ENCODE data around the gene PRRG2. TPM values are rescaled to one million over a fixed set of nuclear protein-coding genes. Genes with fewer than 3 reads are reported as not detected.

PRRG2 gene
- total RNA-seq, 1 donor from 2014 or later, result 0.84 TPM

GRCh38 chr19:49593233-49594113 is 12.4 kb downstream of the PRRG2 start:
- DNase-seq (ENCODE audit: low spot score), result peak; percentile 92
- Mint-ChIP-seq H3K36me3 (ENCODE audit: low read depth) (peaks cover 27% of the 10 kb centered on the region), H3K4me3 (ENCODE audit: low read depth) (peak overlapping the region; percentile 83), H3K4me1 (ENCODE audit: low read depth) (peaks cover 21% of the 10 kb centered on the region), H3K27ac (peak overlapping the region; percentile 79), H3K9me3 (no peaks in the 10 kb centered on the region), H3K27me3 (ENCODE audit: low read depth) (peaks cover 4% of the 10 kb centered on the region)
- intact Hi-C loops (cut with micrococcal nuclease), result loop anchor here (1.0 to 5.0 kb wide), 4 partner anchors 13 to 1336 kb away; partner anchors contain the start of genes CARD8, FUZ, NOSIP and RRAS

- Mint-ChIP-seq H3K27ac (peak overlapping the region; percentile 79), H3K27me3 (ENCODE audit: low read depth) (no peaks in the 10 kb centered on the region), H3K9me3 (no peaks in the 10 kb centered on the region), H3K36me3 (ENCODE audit: low read depth) (peaks cover 33% of the 10 kb centered on the region), H3K4me3 (ENCODE audit: low read depth) (peak overlapping the region; percentile 83), H3K4me1 (ENCODE audit: low read depth) (peaks cover 16% of the 10 kb centered on the region)
- DNase-seq (ENCODE audit: low spot score), result no peak
- intact Hi-C loops (cut with micrococcal nuclease), result loop anchor here (5.0 kb wide), 2 partner anchors 218 to 1337 kb away; partner anchors contain the start of genes CARD8 and FUZ
Observed at GRCh38 chr19:49594157-49594992, 13.3 kb downstream of the PRRG2 start.

GRCh38 chr19:49594993-49595818 is 14.1 kb downstream of the PRRG2 start:
- Mint-ChIP-seq H3K4me3 (ENCODE audit: low read depth) (no peak overlapping the region), H3K36me3 (ENCODE audit: low read depth) (peaks cover 38% of the 10 kb centered on the region), H3K4me1 (ENCODE audit: low read depth) (peaks cover 12% of the 10 kb centered on the region), H3K27ac (no peak overlapping the region), H3K27me3 (ENCODE audit: low read depth) (no peaks in the 10 kb centered on the region), H3K9me3 (no peaks in the 10 kb centered on the region)
- no peak for DNase-seq (ENCODE audit: low spot score)
- intact Hi-C loops (cut with micrococcal nuclease), result loop anchor here (5.0 kb wide), 2 partner anchors 217 to 1338 kb away; partner anchors contain the start of genes CARD8 and FUZ

GRCh38 chr19:49595819-49596404 is 14.8 kb downstream of the PRRG2 start:
- no peak for DNase-seq (ENCODE audit: low spot score)
- Mint-ChIP-seq H3K36me3 (ENCODE audit: low read depth) (peaks cover 43% of the 10 kb centered on the region), H3K27me3 (ENCODE audit: low read depth) (no peaks in the 10 kb centered on the region), H3K4me3 (ENCODE audit: low read depth) (no peak overlapping the region), H3K9me3 (no peaks in the 10 kb centered on the region), H3K27ac (no peak overlapping the region), H3K4me1 (ENCODE audit: low read depth) (peaks cover 12% of the 10 kb centered on the region)
- intact Hi-C loops (cut with micrococcal nuclease), result no loop called here

- H3K4me1 Mint-ChIP-seq (ENCODE audit: low read depth), result peaks cover 12% of the 10 kb centered on the region
- H3K27ac Mint-ChIP-seq, result no peak overlapping the region
- no peak for DNase-seq (ENCODE audit: low spot score)
- no peak overlapping the region for H3K4me3 Mint-ChIP-seq (ENCODE audit: low read depth)
- intact Hi-C loops (cut with micrococcal nuclease), result no loop called here
- H3K36me3 Mint-ChIP-seq (ENCODE audit: low read depth), result peaks cover 47% of the 10 kb centered on the region
- H3K9me3 Mint-ChIP-seq, result no peaks in the 10 kb centered on the region
- H3K27me3 Mint-ChIP-seq (ENCODE audit: low read depth), result no peaks in the 10 kb centered on the region
Observed at GRCh38 chr19:49596407-49596806, 15.3 kb downstream of the PRRG2 start.

GRCh38 chr19:49596954-49597702 is 16.0 kb downstream of the PRRG2 start:
- H3K36me3 Mint-ChIP-seq (ENCODE audit: low read depth), result peaks cover 52% of the 10 kb centered on the region
- DNase-seq (ENCODE audit: low spot score), result no peak
- no peak overlapping the region for H3K4me3 Mint-ChIP-seq (ENCODE audit: low read depth)
- no peaks in the 10 kb centered on the region for H3K9me3 Mint-ChIP-seq
- intact Hi-C loops (cut with micrococcal nuclease), result no loop called here
- H3K27me3 Mint-ChIP-seq (ENCODE audit: low read depth), result no peaks in the 10 kb centered on the region
- peaks cover 12% of the 10 kb centered on the region for H3K4me1 Mint-ChIP-seq (ENCODE audit: low read depth)
- H3K27ac Mint-ChIP-seq, result no peak overlapping the region

GRCh38 chr19:49597703-49597974 is 16.5 kb downstream of the PRRG2 start:
- intact Hi-C loops (cut with micrococcal nuclease), result no loop called here
- H3K9me3 Mint-ChIP-seq, result no peaks in the 10 kb centered on the region
- H3K4me1 Mint-ChIP-seq (ENCODE audit: low read depth), result peaks cover 9% of the 10 kb centered on the region
- no peaks in the 10 kb centered on the region for H3K27me3 Mint-ChIP-seq (ENCODE audit: low read depth)
- H3K36me3 Mint-ChIP-seq (ENCODE audit: low read depth), result peaks cover 56% of the 10 kb centered on the region
- no peak overlapping the region for H3K27ac Mint-ChIP-seq
- DNase-seq (ENCODE audit: low spot score), result no peak
- no peak overlapping the region for H3K4me3 Mint-ChIP-seq (ENCODE audit: low read depth)

GRCh38 chr19:49599378-49600295 is 18.5 kb downstream of the PRRG2 start:
- Mint-ChIP-seq H3K27me3 (ENCODE audit: low read depth) (no peaks in the 10 kb centered on the region), H3K36me3 (ENCODE audit: low read depth) (peaks cover 51% of the 10 kb centered on the region), H3K27ac (no peak overlapping the region), H3K4me1 (ENCODE audit: low read depth) (peaks cover 2% of the 10 kb centered on the region), H3K4me3 (ENCODE audit: low read depth) (no peak overlapping the region), H3K9me3 (no peaks in the 10 kb centered on the region)
- no peak for DNase-seq (ENCODE audit: low spot score)
- intact Hi-C loops (cut with micrococcal nuclease), result no loop called here

GRCh38 chr19:49601482-49602038 is 20.4 kb downstream of the PRRG2 start:
- no peaks in the 10 kb centered on the region for H3K27me3 Mint-ChIP-seq (ENCODE audit: low read depth)
- intact Hi-C loops (cut with micrococcal nuclease), result no loop called here
- H3K9me3 Mint-ChIP-seq, result no peaks in the 10 kb centered on the region
- no peak overlapping the region for H3K27ac Mint-ChIP-seq
- H3K4me1 Mint-ChIP-seq (ENCODE audit: low read depth), result peaks cover 2% of the 10 kb centered on the region
- peaks cover 44% of the 10 kb centered on the region for H3K36me3 Mint-ChIP-seq (ENCODE audit: low read depth)
- H3K4me3 Mint-ChIP-seq (ENCODE audit: low read depth), result no peak overlapping the region
- DNase-seq (ENCODE audit: low spot score), result no peak

GRCh38 chr19:49602806-49603205 is 21.7 kb downstream of the PRRG2 start:
- no peaks in the 10 kb centered on the region for H3K9me3 Mint-ChIP-seq
- no peak for DNase-seq (ENCODE audit: low spot score)
- H3K27ac Mint-ChIP-seq, result no peak overlapping the region
- no peak overlapping the region for H3K4me3 Mint-ChIP-seq (ENCODE audit: low read depth)
- peaks cover 49% of the 10 kb centered on the region for H3K36me3 Mint-ChIP-seq (ENCODE audit: low read depth)
- H3K27me3 Mint-ChIP-seq (ENCODE audit: low read depth), result no peaks in the 10 kb centered on the region
- intact Hi-C loops (cut with micrococcal nuclease), result no loop called here
- H3K4me1 Mint-ChIP-seq (ENCODE audit: low read depth), result peaks cover 2% of the 10 kb centered on the region

- DNase-seq (ENCODE audit: low spot score), result no peak
- Mint-ChIP-seq H3K36me3 (ENCODE audit: low read depth) (peaks cover 37% of the 10 kb centered on the region), H3K4me1 (ENCODE audit: low read depth) (peaks cover 2% of the 10 kb centered on the region), H3K4me3 (ENCODE audit: low read depth) (no peak overlapping the region), H3K27ac (no peak overlapping the region), H3K27me3 (ENCODE audit: low read depth) (no peaks in the 10 kb centered on the region), H3K9me3 (no peaks in the 10 kb centered on the region)
- intact Hi-C loops (cut with micrococcal nuclease), result no loop called here
Observed at GRCh38 chr19:49605605-49606004, 24.5 kb downstream of the PRRG2 start.
